ACHN (cell line): ENCODE data around the gene FABP7.
A peak's percentile ranks its signal among the peaks of the same experiment; 100 is the strongest.
"Not testable (repeated sequence)": the region's sequence is repeated elsewhere in the genome, so short reads cannot be mapped to it uniquely, and the experiment has no call there.

Experiments
- DNase-seq: peaks from one replicate; pipeline ENCODE4 v3.0.0-alpha.2; 2015
- in situ Hi-C: cut with HindIII; loops from 2 replicates; pipeline ENCODE4 v1.10.0; 2017; ENCODE audit warnings: low sequenced_read_pairs, low pct_ligation_motif_present, low pct_unique_long_range_greater_than_20kb

Gene FABP7

DNA sequence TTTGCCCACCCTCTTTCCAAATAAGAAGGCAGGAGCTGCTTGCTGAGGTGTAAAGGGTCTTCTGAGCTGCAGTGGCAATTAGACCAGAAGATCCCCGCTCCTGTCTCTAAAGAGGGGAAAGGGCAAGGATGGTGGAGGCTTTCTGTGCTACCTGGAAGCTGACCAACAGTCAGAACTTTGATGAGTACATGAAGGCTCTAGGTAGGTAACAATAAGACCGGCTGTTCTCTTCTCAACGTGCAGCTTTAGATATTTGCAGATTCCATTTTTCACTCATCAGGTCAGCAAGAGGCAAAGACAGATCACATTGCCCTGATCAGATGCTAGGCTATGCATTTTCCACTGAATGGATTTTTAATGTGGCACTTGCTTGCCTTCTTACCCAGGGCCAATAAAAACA is at the start of gene FABP7:
Gene FABP7, plus strand, starts transcription at position 50 of the 400 bp plus-strand sequence. Its CDS starts 79 bp downstream, at position 129.
- in situ Hi-C loops, result no loop called here

DNA sequence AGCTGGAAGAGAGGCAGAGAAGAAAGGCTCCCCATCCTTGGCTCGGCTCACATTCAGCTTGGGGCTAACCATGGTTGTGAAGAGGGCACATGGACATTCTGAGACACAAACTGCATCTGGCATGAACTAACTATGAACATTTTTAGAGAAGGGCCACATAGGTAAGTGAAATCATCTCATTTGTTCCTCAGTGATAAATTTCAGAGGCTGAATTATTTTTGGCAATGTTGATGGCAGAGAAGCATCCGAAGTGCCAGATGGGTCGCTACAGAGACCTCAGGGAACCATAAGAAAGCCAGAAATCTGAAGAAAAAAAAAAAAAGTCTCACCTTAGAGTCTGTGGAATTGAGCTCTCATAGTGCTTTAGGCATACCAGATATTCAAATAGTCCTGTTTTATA is 49.2 kb upstream of the FABP7 start:
- DNase-seq, result no peak
- in situ Hi-C loops, result no loop called here

More for the DNA sequence above, at the start of gene FABP7:
- no peak for DNase-seq

DNA sequence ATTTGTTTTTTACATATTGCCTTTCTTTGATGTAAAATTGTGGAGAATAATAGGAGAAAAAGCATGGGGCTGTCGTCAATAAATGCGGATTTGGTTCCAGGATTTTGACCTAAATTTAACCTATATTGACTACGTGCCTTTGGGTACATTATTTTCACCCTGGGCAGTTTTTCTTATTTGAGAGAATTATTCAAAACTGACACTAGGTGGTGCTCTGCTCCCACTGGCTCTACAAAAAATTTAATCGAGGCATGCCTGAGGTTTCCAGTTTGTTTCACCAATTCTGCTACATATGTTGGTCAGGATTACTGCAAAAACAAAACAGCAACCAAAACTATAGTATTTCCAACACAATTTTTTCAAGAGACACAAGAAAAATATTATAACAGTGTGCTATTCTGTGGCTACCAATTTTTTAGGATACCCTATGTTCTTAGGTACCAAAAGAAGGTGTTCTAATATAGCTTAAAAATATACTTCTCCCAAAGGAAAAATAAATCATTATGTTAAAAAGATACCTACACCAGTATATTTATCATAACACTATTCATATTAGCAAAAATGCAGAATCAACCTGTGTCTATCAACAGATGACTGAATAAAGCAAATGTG is 48.6 kb upstream of the FABP7 start:
- DNase-seq, result peak; percentile 39
- in situ Hi-C loops, result no loop called here

DNA sequence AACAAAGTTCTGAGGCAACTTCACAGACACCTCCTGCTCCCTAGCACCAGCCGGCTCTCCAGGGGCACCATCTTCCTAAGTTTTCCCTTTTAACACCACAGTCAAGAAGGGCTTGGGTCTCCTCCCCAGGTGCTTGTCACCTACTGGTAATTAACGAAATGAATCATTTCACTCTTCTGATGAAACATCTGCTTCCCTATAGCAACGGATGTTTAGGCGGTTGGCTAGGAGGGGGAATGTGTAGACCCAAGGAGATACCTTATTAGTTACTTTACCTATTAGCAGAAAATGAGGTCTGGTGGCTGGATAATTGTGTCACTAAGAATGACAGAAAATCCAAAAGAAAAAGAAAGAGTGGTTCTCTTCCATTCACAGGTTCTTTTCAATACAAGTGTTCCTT is 46.3 kb upstream of the FABP7 start:
- in situ Hi-C loops, result no loop called here

GRCh38 chr6:122734529-122735395 is 44.8 kb upstream of the FABP7 start:
- no peak for DNase-seq
- in situ Hi-C loops, result no loop called here

More for the DNA sequence above, 46.3 kb upstream of the FABP7 start:
- DNase-seq, result no peak

DNA sequence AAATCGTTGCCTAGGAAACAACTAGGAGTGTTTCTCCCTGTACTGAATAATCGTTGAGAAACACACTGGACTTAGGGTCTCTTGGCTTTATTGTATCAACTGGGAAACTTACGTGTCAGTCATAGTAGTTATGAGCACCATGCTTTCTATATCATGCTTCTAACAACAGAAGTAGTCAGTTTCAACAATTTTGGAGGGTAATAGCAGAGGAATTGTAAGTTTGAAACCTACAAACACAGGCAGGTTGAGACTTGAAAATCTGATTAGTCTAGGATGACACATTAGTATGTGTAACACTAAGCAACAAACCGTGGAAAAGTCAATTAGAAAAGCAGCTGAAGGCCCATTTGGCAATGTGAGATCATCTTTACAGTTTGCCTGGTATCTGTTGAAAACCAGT is 43.9 kb upstream of the FABP7 start:
- in situ Hi-C loops, result no loop called here
- no peak for DNase-seq

- no peak for DNase-seq
- in situ Hi-C loops, result no loop called here
Measured at GRCh38 chr6:122736163-122736562, 43.4 kb upstream of the FABP7 start.

DNA sequence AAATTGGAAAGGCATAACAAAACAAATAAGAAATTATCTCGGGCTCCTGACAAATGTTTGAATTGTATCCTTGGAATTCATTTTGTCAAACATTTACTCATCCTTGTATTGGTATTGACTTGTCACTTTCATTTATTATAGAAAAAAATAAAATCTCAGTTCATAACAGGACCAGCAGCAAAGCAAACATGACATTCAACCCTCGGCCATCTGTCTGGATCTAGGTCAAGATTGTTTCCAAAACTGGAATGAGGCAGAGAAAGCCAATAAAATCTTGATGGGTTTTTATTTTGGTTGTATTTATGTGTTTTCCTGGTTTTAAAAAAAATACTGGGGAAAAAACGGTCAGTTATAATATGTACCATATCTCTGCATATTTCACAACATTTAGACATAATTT is 42.9 kb upstream of the FABP7 start:
- in situ Hi-C loops, result no loop called here
- DNase-seq, result no peak

- no peak for DNase-seq
- in situ Hi-C loops, result no loop called here
Measured at GRCh38 chr6:122740091-122740490, 39.4 kb upstream of the FABP7 start.

GRCh38 chr6:122740936-122741335 is 38.6 kb upstream of the FABP7 start:
- in situ Hi-C loops, result no loop called here
- no peak for DNase-seq

DNA sequence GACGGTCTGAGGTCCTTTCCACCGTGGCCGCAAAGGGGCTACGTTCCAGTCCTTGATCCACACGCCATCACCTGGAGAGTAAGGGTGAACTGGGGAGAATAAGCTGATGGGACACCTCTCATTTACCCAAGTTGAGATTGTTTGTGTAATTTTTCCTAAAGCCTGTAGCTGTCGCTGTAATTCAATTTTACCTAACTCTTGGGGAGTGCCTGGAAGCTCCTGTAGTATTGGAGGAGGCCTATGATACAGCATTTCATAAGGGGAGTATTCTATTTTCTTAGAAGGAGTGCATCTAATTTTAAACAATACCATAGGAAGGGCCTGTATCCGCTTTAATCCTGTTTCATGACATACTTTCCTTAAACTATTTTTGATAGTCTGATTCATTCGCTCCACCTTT is 35.3 kb upstream of the FABP7 start:
- in situ Hi-C loops, result not testable (repeated sequence)
- DNase-seq, result peak; percentile 8

DNA sequence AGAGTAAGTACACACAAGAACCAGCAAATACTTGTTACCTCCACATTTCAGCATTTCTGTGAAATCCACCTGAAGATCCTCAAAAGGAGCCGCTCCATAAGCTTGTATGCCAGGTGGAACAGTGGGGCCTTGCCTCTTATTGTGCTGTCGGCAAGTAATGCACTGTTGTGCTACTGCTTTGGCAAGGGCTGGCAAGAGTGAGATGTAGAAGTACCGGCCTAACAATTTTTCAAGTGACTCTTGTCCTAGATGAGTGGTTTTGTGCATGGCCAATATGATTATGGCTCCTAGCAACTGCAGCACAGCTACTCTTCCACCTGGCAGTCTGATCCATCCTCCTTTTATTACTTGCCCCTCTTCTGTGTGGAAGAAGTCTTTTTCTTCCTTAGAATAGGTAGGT is 34.7 kb upstream of the FABP7 start:
- in situ Hi-C loops, DNase-seq: not testable (repeated sequence)

DNA sequence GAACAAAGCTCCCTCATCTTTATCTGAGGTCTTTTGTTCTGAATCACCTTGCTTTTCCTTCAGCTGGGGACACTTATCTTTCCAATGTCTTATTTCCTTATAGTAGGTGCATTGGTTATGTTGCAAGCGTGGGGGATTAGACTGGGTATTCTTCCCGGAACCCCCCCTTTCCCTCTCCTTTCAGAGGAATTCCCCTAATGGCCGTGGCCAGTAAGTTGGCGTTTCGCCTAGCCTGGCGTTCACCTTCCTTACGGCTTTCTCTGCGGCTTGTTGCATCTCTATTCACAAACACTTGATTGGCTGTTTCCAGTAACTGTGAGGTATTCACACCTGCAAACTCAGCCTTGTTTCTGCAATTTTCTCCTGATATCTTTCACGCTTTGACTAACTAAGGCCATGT is 32.8 kb upstream of the FABP7 start:
- DNase-seq, result no peak
- in situ Hi-C loops, result no loop called here

- DNase-seq, result no peak
- in situ Hi-C loops, result no loop called here
Measured at GRCh38 chr6:122747573-122747972, 31.9 kb upstream of the FABP7 start.

- DNase-seq, in situ Hi-C loops: not testable (repeated sequence)
Measured at GRCh38 chr6:122748945-122749344, 30.6 kb upstream of the FABP7 start.

DNA sequence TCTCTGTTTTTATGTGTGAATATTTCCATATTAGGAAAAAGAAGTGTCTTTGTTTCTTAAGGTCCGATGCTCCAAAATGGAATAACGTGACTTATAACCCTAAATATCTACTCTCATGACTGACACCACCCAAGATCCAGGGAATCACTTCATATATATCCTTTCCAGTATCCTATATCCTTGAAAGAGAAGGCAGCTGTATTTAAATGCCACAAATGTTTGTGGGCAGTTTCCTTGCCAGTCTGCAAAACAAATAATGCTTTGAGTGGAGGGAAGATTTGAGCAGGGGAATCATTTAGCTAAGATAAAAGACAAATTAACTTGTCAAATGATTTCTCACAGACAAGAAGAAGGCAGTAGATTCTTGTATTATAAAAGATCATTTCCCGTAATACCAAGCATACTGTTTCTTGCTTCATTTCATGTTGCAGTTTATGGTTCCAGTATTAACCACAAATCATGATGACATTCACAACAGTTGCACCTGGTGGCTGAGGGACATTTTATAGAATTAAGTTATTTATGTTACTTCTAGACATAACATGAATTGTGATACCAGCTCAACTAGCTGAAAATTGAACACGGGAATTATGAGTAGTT is 30.0 kb upstream of the FABP7 start:
- no peak for DNase-seq
- in situ Hi-C loops, result no loop called here

GRCh38 chr6:122751326-122751725 is 28.2 kb upstream of the FABP7 start:
- in situ Hi-C loops, result no loop called here

DNA sequence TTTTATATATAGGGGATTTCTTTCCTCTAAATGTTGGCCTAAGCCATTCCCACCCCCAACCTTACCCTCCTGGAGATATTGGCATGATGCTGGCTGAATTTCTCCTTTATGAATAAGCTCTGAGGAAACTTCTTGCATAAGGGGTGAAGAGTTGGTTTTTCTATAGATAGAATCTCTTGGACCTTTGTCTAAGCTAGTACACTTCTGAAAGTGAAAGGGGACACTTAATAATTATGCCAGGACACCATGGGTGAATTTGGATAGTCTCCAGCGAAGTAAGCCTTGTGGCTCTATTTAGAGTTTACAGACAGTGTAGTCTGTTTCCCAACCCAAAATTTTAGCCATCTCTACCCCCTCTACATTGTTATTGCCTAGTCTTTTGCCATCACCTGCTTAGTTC is 27.1 kb upstream of the FABP7 start:
- DNase-seq, result no peak
- in situ Hi-C loops, result no loop called here

More at GRCh38 chr6:122751326-122751725, 28.2 kb upstream of the FABP7 start:
- no peak for DNase-seq

DNA sequence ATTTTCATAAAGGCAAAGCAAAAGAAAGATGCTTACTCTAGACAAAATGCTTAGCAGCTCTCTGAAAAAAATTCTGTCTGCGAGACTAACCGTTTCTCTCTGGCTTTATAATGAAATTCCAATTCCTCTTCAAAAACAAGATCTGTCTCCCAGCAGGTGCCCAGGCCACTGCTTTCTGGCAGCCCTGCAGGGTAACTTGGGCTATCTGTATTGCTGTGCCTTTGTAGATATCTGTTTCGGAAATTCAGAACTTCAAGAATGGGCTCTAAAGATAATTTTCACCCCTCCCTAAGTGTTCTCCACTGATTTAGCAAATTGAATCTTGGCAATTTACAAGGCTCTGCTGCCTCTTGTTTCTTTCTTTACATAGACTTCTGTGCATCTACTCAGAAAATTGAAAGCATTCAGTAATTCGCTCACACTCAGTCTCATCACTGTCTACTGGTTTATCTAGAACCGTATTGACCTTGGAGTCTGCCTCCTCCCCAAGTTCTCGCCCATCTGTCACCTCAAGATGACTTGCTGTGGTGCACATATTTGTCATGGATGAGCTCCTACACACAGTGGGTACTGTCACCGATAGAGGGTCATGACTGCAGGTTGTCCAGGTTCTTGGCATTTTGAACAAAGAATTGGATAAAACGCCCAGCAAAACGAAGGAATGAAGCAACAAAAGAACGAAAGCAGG is 26.4 kb upstream of the FABP7 start:
- no peak for DNase-seq
- in situ Hi-C loops, result no loop called here
